Endothelial cell of umbilical vein (primary cell): ENCODE data around the gene SLC6A20.

ENCODE experiments used
- CTCF ChIP-seq, 2 donors: IDR thresholded peaks; 1 replicate in 1 of 2; 2 replicates in 1 of 2; pipeline ENCODE4 v1.5.1; 2011; ENCODE audit warnings: low read length in 2 of 2, mild to moderate bottlenecking in 2 of 2, moderate library complexity in 2 of 2, control low read depth in 1 of 2, inconsistent platforms in 1 of 2, low read depth in 1 of 2; ENCODE audit not compliant: insufficient read depth in 1 of 2; ENCODE audit errors: extremely low read depth in 1 of 2
- EZH2 ChIP-seq: IDR thresholded peaks from 2 replicates; pipeline ENCODE4 v1.6.1; 2012; ENCODE audit warnings: borderline replicate concordance, low read depth, mild to moderate bottlenecking, moderate library complexity, low read length, inconsistent platforms; ENCODE audit not compliant: severe bottlenecking
- MYC ChIP-seq: IDR thresholded peaks from one replicate; pipeline ENCODE4 v1.6.1; 2011; ENCODE audit warnings: mild to moderate bottlenecking, low read depth, low read length
- POLR2A ChIP-seq: IDR thresholded peaks from 2 replicates; pipeline ENCODE4 v1.6.1; 2012; ENCODE audit warnings: low read depth, mild to moderate bottlenecking, control low read depth, low read length
- POLR2AphosphoS5 ChIP-seq: IDR thresholded peaks from 2 replicates; pipeline ENCODE4 v1.6.1; 2012; ENCODE audit warnings: low read depth, mild to moderate bottlenecking, control low read depth, low read length, moderate library complexity; ENCODE audit not compliant: insufficient read depth

GRCh38 chr3:45779746-45780735 lies 16.3 kb downstream of the SLC6A20 start:
- TF ChIP-seq CTCF (IDR thresholded peaks at IDR 0.05; ENCODE audit: extremely low read depth in 1 of 2, insufficient read depth in 1 of 2, low read depth in 1 of 2, low read length in 2 of 2) (no peak), POLR2A (no peak), POLR2AphosphoS5 (no peak), MYC (no peak), EZH2 (no peak)
